Measurements from ENCODE around the gene TMEM259.

GRCh38 chr19:1046836-1047695 is 26.1 kb upstream of the TMEM259 start:
- no peak for TF ChIP-seq EP300 (IDR thresholded peaks at IDR 0.05)
- TF ChIP-seq, protein P1, sequence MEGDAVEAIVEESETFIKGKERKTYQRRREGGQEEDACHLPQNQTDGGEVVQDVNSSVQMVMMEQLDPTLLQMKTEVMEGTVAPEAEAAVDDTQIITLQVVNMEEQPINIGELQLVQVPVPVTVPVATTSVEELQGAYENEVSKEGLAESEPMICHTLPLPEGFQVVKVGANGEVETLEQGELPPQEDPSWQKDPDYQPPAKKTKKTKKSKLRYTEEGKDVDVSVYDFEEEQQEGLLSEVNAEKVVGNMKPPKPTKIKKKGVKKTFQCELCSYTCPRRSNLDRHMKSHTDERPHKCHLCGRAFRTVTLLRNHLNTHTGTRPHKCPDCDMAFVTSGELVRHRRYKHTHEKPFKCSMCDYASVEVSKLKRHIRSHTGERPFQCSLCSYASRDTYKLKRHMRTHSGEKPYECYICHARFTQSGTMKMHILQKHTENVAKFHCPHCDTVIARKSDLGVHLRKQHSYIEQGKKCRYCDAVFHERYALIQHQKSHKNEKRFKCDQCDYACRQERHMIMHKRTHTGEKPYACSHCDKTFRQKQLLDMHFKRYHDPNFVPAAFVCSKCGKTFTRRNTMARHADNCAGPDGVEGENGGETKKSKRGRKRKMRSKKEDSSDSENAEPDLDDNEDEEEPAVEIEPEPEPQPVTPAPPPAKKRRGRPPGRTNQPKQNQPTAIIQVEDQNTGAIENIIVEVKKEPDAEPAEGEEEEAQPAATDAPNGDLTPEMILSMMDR (IDR thresholded peaks at IDR 0.05), result no peak
- TF ChIP-seq POLR2A (IDR thresholded peaks at IDR 0.05), result no peak
